Breast epithelium (tissue), 4 donors: Measurements from ENCODE around the gene SLCO4A1. TPM values are rescaled to one million over a fixed set of nuclear protein-coding genes. Genes with fewer than 3 reads are reported as not detected.
A peak's percentile ranks its signal among the peaks of the same experiment; 100 is the strongest.

ENCODE experiments used
- DNase-seq, 2 donors: peaks; one replicate each; pipeline ENCODE4 v3.0.0-alpha.2; 2019; ENCODE audit warnings: low spot score in 2 of 2
- H3K27ac ChIP-seq, 2 donors: fragments of 200-600 bp; sonication (generic) in 1 of 2; one replicate each; pipeline ENCODE4 v1.5.1; 2016 to 2019; ENCODE audit warnings: mild to moderate bottlenecking in 1 of 2
- H3K27me3 ChIP-seq, 2 donors: fragments of 200-600 bp; sonication (generic) in 1 of 2; one replicate each; pipeline versions ENCODE4 v1.5.1 to v1.6.0; 2017 to 2019; ENCODE audit warnings: control low read depth in 1 of 2, mild to moderate bottlenecking in 1 of 2
- H3K36me3 ChIP-seq: fragments of 200-600 bp; one replicate; pipeline ENCODE4 v1.5.1; 2019
- H3K4me1 ChIP-seq, 2 donors: fragments of 200-600 bp; sonication (generic); one replicate each; pipeline ENCODE4 v1.5.1; 2016 to 2019; ENCODE audit warnings: control low read depth in 1 of 2
- H3K4me3 ChIP-seq, 3 donors: fragments of 200-600 bp; sonication (generic); 1 replicate in 2 of 3; 2 replicates in 1 of 3; pipeline ENCODE4 v1.5.1; 2016 to 2019; ENCODE audit warnings: mild to moderate bottlenecking in 3 of 3, moderate library complexity in 2 of 3
- H3K9me3 ChIP-seq, 2 donors: fragments of 200-600 bp; sonication (generic) in 1 of 2; one replicate each; pipeline ENCODE4 v1.5.1; 2016 to 2019; ENCODE audit warnings: control low read depth in 1 of 2
- POLR2A ChIP-seq: fragments of 450-650 bp; IDR thresholded peaks from one replicate; pipeline ENCODE4 v1.6.1; 2016; ENCODE audit warnings: antibody characterized with exemption, mild to moderate bottlenecking, moderate library complexity
- POLR2AphosphoS5 ChIP-seq, 3 donors: sonication (generic); formaldehyde crosslinking; IDR thresholded peaks; one replicate each; pipeline ENCODE4 v1.6.1; 2017; ENCODE audit warnings: antibody characterized with exemption in 3 of 3
- intact Hi-C: fragments of 100-400 bp; cut with DNase I; formaldehyde crosslinking; loops from one replicate; pipeline ENCODE4 v1.15.1; 2023; ENCODE audit warnings: low total_unique reads
- total RNA-seq, 3 donors: library from RNA; depleted of rRNA; stranded (reverse); fragments of >200 nt; gene quantifications; one replicate each; pipeline ENCODE4 v1.1.0, GENCODE V29; 2016
- TF ChIP-seq, protein P1 (sequence below), 3 donors: fragments of 450-650 bp; IDR thresholded peaks; one replicate each; pipeline ENCODE4 v1.5.1; 2016 to 2017; ENCODE audit warnings: antibody characterized with exemption in 3 of 3, mild to moderate bottlenecking in 3 of 3, moderate library complexity in 3 of 3

The SLCO4A1 gene
- total RNA-seq, 3 donors from 2014 or later, result 8.8 to 26.5 (median 15.4) TPM

- Histone ChIP-seq H3K9me3 (no peaks in the 10 kb centered on the region), H3K27me3 (no peaks in the 10 kb centered on the region), H3K36me3 (no peaks in the 10 kb centered on the region), H3K27ac (peak overlapping the region; percentile 21 to 68), H3K4me3 (no peak overlapping the region), H3K4me1 (peaks cover 0 to 9% of the 10 kb centered on the region in 2 donors)
- DNase-seq, result no peak
- intact Hi-C loops, result loop anchor here (5.0 to 10.0 kb wide), 2 partner anchors 117 to 1085 kb away; no protein-coding TSS in a partner anchor
- TF ChIP-seq, protein P1, sequence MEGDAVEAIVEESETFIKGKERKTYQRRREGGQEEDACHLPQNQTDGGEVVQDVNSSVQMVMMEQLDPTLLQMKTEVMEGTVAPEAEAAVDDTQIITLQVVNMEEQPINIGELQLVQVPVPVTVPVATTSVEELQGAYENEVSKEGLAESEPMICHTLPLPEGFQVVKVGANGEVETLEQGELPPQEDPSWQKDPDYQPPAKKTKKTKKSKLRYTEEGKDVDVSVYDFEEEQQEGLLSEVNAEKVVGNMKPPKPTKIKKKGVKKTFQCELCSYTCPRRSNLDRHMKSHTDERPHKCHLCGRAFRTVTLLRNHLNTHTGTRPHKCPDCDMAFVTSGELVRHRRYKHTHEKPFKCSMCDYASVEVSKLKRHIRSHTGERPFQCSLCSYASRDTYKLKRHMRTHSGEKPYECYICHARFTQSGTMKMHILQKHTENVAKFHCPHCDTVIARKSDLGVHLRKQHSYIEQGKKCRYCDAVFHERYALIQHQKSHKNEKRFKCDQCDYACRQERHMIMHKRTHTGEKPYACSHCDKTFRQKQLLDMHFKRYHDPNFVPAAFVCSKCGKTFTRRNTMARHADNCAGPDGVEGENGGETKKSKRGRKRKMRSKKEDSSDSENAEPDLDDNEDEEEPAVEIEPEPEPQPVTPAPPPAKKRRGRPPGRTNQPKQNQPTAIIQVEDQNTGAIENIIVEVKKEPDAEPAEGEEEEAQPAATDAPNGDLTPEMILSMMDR (IDR thresholded peaks at IDR 0.05), result no peak
- TF ChIP-seq POLR2A (no peak), POLR2AphosphoS5 (IDR thresholded peaks at IDR 0.05) (no peak)
These were observed 25.5 kb downstream of the SLCO4A1 start for GRCh38 chr20:62667530-62668440.

DNA sequence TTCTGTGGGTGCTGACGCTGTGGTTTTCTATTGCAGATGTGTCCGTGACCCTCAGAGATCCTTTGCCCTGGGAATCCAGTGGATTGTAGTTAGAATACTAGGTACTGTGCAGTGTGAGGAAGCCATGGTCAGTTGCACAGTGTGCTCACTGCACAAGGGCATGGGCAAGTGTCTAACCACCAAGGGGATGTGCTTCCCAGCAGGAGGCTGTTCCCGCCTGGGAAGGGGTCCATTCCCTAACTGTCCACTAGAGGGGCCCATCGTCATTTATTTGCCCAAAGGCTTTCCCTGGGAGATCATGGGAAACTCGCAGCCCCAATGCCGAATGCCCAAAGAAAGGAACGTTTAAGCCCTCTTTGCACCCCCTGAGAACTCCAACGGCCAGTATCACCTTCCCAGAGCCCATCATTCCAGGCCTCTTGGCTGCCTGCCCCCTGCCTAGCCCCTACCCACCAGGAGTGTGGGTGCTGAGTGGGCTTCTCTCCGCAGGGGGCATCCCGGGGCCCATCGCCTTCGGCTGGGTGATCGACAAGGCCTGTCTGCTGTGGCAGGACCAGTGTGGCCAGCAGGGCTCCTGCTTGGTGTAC, 26.2 kb downstream of the SLCO4A1 start:
- DNase-seq, result peak; percentile 57 to 64

DNA sequence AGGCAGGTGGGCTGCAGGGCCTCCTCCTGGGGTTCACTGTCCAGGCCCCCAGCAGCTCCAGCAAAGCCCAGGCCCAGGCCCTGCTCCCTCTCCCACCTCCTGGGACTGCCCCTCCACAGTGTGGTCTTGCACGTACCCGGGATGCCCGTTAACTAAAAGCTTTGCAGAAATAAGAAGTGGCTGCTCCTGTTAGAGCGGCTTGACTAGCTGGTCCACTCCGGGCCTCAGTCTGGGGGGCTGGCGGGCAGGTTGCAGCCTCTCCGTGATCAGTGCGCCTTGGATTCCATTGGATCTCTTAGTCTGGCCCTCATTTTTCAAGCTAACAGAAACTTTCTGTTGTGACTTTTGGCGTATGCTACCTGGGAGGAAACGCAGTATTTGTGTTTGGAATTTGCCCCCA, 26.9 kb downstream of the SLCO4A1 start:
- Histone ChIP-seq H3K27me3 (peaks cover 0 to 12% of the 10 kb centered on the region in 2 donors), H3K4me3 (no peak overlapping the region), H3K9me3 (no peaks in the 10 kb centered on the region), H3K27ac (no peak overlapping the region), H3K36me3 (no peaks in the 10 kb centered on the region), H3K4me1 (peaks cover 0 to 9% of the 10 kb centered on the region in 2 donors)
- no peak for DNase-seq
- intact Hi-C loops, result loop anchor here (5.0 to 10.0 kb wide), 2 partner anchors 116 to 1083 kb away; no protein-coding TSS in a partner anchor
- TF ChIP-seq POLR2A (no peak), POLR2AphosphoS5 (IDR thresholded peaks at IDR 0.05) (no peak)
- TF ChIP-seq, protein P1 (IDR thresholded peaks at IDR 0.05), result no peak

More for the DNA sequence above, 26.2 kb downstream of the SLCO4A1 start:
- no peaks in the 10 kb centered on the region for H3K9me3 ChIP-seq
- intact Hi-C loops, result loop anchor here (5.0 to 10.0 kb wide), 2 partner anchors 116 to 1084 kb away; no protein-coding TSS in a partner anchor
- H3K4me3 ChIP-seq, result no peak overlapping the region
- H3K27me3 ChIP-seq, result peaks cover 0 to 5% of the 10 kb centered on the region in 2 donors
- H3K36me3 ChIP-seq, result no peaks in the 10 kb centered on the region
- peaks cover 0 to 9% of the 10 kb centered on the region in 2 donors for H3K4me1 ChIP-seq
- TF ChIP-seq, protein P1 (IDR thresholded peaks at IDR 0.05), result peak; percentile 76 to 85 (median 80)
- no peak for TF ChIP-seq POLR2AphosphoS5 (IDR thresholded peaks at IDR 0.05)
- H3K27ac ChIP-seq, result no peak overlapping the region

- DNase-seq, result no peak
- intact Hi-C loops, result no loop called here
- Histone ChIP-seq H3K4me1 (peaks cover 0 to 9% of the 10 kb centered on the region in 2 donors), H3K27me3 (peaks cover 0 to 21% of the 10 kb centered on the region in 2 donors), H3K36me3 (no peaks in the 10 kb centered on the region), H3K27ac (no peak overlapping the region), H3K9me3 (no peaks in the 10 kb centered on the region), H3K4me3 (no peak overlapping the region)
- TF ChIP-seq POLR2AphosphoS5 (IDR thresholded peaks at IDR 0.05) (no peak), POLR2A (no peak)
- TF ChIP-seq, protein P1 (IDR thresholded peaks at IDR 0.05), result no peak
These were observed 27.9 kb downstream of the SLCO4A1 start for GRCh38 chr20:62670156-62670555.

DNA sequence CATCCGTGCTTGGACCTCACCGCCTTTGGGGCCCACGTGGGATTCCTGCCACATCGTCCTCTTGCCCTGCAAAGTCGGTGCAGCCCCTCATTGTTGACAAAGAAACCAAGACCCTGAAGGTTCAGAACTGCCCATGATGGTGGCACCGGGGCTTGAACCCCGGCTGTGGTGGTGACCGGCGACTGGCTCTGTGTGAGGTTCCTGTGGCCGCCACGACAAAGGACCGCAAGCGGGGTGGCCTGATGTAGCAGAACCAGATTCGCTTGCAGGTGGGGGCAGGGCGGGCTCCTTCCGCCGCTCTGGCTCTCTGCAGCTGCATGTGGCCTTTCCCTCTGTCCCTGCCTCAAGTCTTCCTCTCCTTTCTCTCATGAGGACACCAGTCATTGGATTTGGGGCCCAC, 28.7 kb downstream of the SLCO4A1 start:
- H3K4me1 ChIP-seq, result peaks cover 0 to 9% of the 10 kb centered on the region in 2 donors
- no peaks in the 10 kb centered on the region for H3K9me3 ChIP-seq
- H3K4me3 ChIP-seq, result no peak overlapping the region
- H3K36me3 ChIP-seq, result no peaks in the 10 kb centered on the region
- H3K27me3 ChIP-seq, result peaks cover 0 to 29% of the 10 kb centered on the region in 2 donors
- DNase-seq, result no peak
- TF ChIP-seq, protein P1 (IDR thresholded peaks at IDR 0.05), result no peak
- TF ChIP-seq POLR2A (no peak), POLR2AphosphoS5 (IDR thresholded peaks at IDR 0.05) (no peak)
- no peak overlapping the region for H3K27ac ChIP-seq
- intact Hi-C loops, result no loop called here
